NCI-H345 (cell line): ENCODE data around the gene DNAH11.

ENCODE experiments used
- DNase-seq: peaks from one replicate; lab custom pipeline; 2025; lab: John Stamatoyannopoulos, UW

Gene DNAH11

DNA sequence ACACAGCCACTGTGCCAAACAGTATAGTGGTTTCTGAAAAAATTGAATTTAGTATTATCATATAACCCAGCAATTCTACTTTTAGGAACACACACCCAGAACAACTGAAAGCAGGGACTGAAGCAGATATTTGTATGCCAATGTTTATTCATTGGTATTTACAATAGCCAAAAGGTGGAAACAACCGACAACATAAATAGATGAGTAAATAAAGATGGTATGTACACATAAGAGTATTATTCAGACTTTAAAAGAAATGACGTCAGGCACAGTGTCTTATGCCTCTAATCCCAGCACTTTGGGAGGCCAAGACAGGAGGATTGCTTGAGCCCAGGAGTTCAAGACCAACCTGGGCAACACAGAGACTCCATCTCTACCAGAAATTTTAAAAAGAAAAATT lies 395.6 kb downstream of the DNAH11 start:
- no peak for DNase-seq

- DNase-seq, result peak; percentile 63
These were observed 396.5 kb downstream of the DNAH11 start for GRCh38 chr7:21939136-21939857.

DNA sequence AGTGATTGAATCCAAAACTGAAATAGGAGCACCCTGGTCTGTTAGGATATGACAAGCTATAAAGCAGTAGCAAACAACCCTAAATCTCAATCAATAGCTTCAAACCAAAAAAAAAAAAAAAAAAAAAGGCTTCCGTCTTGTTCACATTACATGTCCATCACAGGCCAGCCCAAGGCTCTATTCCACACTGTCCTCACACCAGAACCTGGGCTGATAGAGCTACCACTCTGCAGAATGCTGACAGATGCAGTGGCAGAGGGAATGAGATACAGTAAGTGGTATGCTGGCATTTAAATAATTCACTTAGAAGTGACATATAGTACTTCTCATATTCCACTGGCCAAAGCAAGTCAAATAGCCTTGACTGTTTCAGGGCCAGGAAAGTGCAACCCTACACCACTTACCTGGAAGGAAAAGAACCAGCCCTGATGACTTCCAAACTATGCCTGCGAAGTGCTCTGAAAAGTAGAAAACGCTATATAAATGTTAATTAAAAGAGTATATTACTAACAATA lies 397.1 kb downstream of the DNAH11 start:
- DNase-seq, result no peak

DNA sequence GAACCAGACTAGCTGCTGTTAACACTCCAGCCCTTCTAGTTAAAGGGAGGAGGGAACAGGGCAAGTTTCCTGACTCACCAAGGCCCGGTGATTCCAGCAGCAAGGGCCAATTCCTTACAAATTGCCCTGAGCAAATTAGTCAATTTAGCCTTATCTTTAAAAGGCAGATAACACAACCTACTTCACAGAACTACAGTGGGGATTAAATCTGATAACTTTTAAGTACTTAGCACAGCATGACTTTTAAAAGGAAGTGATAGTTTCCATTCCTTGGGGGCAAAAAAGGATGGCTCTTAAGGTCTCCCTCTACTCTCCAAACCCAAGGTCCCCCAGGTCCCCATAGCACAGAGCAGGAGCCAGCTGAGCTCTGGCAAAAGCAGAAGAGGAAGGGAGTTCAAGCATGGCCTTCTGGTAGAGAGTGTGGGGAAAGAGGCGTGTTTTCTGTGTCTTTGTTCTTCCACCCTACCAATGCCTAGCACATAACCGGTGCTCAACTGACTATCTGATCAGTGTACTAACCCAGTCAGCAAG lies 398.8 kb downstream of the DNAH11 start:
- no peak for DNase-seq

- no peak for DNase-seq
These were observed 400.1 kb downstream of the DNAH11 start for GRCh38 chr7:21942955-21943354.

- no peak for DNase-seq
These were observed 400.6 kb downstream of the DNAH11 start for GRCh38 chr7:21943436-21943835.

GRCh38 chr7:21944616-21945453 lies 402.0 kb downstream of the DNAH11 start:
- peak; percentile 77 for DNase-seq

DNA sequence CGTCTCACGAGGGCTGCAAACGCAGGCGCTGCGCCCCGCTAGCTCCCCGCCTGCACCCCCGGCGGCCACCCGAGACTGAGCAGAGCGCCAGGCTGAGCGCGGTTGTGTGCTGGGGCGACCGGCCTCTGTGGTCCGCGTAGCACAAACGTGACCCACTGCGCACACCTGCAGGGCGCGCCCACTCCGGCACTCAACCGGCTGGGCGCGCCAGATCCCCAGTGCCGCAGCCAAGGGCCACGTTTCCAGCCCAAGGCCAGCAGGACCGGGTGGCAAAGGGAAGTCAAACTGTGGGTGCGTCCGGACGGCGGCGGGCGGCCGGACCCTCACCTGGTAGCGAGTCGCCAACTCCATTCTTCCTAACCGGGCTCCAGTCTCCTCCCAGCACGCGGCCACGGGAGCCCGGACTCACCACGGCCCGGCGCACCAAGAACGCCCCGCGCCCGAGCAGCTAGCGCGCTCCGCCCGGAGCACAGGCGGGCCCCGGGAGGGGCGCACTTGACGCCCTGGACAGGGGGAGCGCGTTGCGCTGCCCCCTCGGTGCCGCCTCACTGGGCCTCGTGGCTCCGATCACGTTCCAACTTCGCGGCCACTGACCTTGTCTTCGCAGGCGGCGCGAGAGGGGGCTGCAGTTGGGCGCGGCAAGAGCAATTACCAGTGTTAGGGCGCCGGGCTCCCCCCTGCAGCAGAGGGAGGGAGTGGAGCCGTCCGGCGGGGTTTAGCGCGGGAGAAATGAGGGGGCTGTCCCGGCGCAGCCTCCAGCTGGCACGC lies 402.8 kb downstream of the DNAH11 start, which contains the start of gene CDCA7L:
Gene CDCA7L (minus strand): TSS at position 446 of the 768 bp plus-strand sequence. CDS start 95 bp downstream, at position 351.
- peak; percentile 75 for DNase-seq

GRCh38 chr7:21946222-21946709 lies 403.4 kb downstream of the DNAH11 start:
- DNase-seq, result no peak

DNA sequence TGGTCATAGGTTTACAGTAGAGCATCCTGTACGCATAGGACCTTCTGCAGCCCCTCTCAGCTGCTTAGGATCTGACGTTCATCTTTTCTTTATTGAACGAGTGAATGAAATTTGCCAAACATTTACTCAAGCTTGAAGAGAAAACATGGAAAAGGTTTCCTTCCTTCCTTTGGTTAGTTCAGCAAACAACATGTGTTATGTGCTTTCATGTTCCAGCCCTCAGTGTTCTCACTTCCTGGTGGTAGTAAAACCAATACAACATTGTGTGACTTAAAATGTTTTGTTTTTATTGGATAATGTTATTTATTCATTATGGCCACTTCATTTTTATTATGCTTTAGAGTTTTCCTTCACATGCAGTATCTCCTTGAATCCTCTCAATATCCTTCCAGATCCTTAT lies 404.2 kb downstream of the DNAH11 start:
- DNase-seq, result peak; percentile 13

GRCh38 chr7:21947946-21948345 lies 405.1 kb downstream of the DNAH11 start:
- no peak for DNase-seq

DNA sequence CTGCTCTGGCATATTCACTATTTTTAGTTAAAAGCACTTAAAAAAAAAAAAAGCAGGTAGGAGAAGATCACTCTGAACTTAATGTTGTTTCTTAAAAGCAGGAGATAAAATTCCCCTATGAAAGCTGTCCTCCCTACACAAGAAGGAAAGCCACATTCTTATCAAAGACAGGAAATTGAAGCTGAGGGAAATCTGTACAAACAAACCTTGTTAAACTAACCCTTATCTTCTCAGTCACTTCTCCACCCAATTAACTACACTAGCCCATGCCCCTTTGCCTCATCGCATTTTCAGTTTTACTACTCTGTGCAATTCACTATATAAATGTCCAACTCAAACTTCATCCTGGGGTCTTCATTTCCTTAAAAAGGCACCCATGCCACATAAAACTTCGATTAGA lies 405.5 kb downstream of the DNAH11 start:
- no peak for DNase-seq

DNA sequence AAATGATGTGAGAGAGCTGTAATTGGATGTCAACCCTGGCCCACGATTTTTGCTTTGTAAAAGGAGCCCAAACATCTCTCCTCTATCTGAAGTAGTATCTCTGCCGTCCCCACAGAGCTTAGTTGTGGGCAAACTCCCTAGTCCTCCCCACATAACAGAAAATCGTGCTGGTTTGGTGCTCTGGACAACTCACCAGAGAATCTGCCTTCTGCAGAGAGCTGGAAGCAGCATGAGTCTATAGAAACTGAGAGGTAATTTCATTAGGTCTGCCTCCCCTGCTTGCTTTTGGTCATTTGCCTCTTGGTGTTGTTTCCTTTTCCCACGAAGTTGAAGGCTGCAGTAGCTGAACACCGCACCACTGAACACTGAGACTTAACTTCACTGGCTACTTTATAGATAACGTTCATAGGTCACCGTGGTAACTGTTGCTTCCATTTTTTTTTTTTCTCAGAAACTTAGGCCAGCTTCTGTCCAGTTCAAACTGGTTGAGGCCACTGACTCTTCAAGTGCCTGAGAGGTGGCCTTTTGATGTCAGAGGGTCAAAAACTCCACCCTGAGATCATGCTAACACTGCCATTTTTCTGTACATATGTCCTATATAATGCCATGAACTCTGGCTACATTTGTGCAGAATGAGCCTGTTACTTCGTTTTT lies 406.2 kb downstream of the DNAH11 start:
- DNase-seq, result no peak
